Activated CD8-positive, alpha-beta memory T cell treated with anti-CD3 and anti-CD28 coated beads, Interleukin-2, amount 50 U/mL, for 24 hours (primary cell): ENCODE measurements around the gene HSPA12A.
"Not testable (repeated sequence)": the region's sequence is repeated elsewhere in the genome, so short reads cannot be mapped to it uniquely, and the experiment has no call there.

Experiments
- DNase-seq: peaks from one replicate; pipeline ENCODE4 v3.0.0-alpha.2; 2020; ENCODE audit errors: extremely low read depth

The HSPA12A gene

DNA sequence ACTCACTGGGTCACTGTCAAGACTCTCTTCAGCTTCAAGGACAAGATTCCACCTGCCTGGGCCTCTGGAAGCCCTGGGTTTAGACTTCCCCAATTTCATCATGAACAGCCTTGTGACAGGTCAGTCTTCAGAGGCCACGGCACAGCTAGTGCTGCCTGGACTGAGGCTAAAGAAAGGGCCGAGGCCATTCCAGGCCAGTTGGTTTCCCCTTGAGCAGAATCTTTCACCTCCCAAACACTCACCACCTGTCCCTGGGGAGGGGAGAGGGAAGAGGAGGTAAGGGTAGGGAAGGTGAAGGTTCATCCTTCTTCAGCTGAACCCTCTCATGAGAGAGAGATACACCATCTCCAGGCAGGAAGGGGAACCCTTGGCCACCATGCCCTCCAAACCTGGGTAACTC is 24.3 kb downstream of the HSPA12A start:
- no peak for DNase-seq

DNA sequence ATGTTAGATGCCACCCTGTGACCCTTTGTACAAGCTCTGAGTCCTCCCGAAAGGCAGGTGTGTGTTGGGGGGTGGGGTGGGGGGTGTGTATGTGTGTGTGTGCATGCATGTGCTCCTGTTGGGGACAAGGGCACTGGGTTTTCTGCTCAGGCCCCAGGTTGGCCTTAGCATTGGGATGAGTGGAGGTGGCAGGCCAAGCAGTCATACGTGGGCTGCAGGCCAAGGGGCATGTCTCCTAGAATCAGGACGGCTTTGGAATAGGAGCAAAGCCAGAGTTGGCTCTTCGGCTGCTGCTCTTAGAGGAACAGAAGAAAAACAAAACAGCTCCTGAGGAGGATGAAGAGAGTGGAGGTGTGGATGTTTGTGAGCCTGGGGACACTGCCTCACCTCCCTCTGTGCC is 26.0 kb downstream of the HSPA12A start:
- no peak for DNase-seq

GRCh38 chr10:116715839-116716377 is 26.5 kb downstream of the HSPA12A start:
- no peak for DNase-seq

- DNase-seq, result no peak
These were observed 27.0 kb downstream of the HSPA12A start for GRCh38 chr10:116715341-116715740.

- no peak for DNase-seq
These were observed 28.5 kb downstream of the HSPA12A start for GRCh38 chr10:116713846-116714245.

DNA sequence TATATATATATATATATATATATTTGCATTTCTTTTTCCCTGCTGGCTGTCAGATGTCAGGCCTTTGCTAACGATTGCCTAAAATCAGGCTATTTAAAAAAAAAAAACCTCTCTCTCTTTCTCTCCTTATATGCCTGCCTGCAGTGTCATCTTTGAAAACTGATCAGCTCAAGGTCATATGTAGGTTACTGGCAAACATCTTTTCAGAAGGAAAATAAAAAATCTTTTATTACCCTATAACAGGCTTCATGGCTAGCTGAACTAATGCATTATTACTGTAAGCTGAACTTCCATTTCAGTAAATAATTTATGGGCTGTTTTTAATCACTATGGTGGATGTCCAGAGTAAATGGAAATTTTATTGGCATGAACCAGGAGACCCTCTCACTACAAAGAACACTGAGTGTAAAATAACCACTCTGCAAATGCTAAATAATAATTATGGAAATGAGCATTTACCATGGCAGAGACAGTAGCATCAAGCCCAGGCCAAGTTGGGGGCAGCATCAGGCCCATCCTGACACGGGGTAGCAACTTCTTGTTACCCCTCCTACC is 29.3 kb downstream of the HSPA12A start:
- no peak for DNase-seq

GRCh38 chr10:116712519-116712918 is 29.8 kb downstream of the HSPA12A start:
- DNase-seq, result no peak

DNA sequence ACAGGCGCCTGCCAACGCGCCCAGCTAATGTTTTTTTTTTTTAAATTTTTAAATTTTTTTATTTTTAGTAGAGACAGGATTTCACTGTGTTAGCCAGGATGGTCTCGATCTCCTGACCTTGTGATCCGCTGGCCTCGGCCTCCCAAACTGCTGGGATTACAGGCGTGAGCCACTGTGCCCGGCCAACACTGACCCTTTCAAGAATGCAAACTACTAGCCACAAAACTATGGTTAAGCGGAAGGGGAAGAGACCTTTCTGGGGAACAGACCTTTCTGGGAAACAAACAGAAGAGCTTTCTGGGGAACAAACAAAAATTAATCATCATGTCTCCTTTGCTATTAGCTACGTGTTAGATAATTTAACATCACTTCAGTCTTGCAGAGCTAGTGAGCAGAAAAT is 30.6 kb downstream of the HSPA12A start:
- DNase-seq, result not testable (repeated sequence)

DNA sequence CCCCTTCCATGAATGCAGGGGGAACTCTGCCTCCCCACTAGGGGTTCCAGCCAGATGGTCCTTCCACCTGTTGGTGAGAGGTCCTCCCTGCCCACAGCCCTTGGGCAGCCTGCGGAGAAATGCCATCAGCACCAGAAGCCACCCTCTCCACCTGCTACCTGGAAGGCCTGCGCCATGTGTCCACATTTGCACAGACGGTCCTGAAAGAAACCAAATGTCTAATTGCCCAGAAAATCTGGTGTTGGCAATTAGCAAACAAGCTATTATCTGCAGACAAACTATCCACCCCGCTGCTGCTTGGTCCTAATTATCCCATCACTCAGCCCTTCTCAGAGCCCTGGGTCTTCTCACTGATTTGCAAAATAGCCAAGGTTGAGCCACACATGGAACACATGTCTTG is 32.3 kb downstream of the HSPA12A start:
- no peak for DNase-seq

DNA sequence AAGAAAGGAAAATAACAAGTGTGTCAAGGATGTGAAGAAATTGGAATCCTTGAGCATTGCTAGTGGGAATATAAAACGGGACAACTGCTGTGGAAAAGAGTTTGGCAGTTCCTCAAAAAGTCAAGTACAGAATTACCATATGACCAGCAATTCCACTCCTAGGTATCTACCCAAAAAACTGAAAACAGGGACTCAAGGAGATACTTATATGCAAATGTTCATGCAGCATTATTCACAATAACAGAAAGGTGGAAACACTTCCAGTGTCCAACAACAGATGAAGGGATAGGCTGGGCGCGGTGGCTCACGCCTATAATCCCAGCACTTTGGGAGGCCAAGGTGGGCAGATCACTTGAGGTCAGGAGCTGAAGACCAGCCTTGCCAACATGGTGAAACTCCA is 33.5 kb downstream of the HSPA12A start:
- no peak for DNase-seq

DNA sequence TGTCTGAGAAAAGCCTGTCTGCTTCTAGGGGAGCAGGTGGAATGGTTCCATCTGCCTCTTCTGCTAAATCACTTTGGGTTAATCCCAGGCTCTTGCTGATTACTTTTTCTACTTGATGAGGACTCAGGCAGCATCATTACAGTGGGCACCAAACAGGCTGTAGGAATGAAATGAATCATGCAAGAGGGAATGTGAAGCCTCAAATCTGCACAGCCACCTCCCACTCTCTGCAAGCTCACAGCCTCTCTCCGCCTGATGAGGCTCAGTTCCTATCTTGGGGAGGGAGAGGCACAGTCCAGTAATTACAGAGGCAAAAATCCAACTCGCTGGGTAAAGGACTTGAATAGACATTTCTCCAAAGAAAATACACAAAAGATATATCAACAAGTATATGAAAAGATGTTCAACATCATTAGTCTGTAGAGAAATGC is 34.0 kb downstream of the HSPA12A start:
- no peak for DNase-seq

DNA sequence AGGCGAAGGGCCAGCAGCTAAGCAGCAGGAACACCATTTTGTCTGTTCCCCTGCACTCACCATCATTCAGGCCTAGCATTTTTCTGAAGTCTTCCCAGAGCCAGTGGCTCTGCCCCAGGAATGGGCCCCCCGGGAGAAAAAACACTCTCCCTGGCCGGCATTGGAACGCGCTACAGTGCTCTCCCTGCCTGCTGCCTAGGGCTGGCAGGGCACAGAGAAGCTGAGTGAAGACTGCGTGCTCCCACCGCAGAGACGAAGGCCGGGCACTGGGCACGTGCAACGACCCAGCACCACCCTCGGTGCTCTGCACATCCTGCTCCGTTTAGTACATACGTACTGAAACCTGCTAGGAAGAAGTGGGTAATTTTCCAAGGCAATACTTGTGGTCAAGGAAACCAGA is 34.4 kb downstream of the HSPA12A start:
- DNase-seq, result no peak

GRCh38 chr10:116706281-116706680 is 36.1 kb downstream of the HSPA12A start:
- no peak for DNase-seq

GRCh38 chr10:116705498-116705897 is 36.9 kb downstream of the HSPA12A start:
- no peak for DNase-seq

DNA sequence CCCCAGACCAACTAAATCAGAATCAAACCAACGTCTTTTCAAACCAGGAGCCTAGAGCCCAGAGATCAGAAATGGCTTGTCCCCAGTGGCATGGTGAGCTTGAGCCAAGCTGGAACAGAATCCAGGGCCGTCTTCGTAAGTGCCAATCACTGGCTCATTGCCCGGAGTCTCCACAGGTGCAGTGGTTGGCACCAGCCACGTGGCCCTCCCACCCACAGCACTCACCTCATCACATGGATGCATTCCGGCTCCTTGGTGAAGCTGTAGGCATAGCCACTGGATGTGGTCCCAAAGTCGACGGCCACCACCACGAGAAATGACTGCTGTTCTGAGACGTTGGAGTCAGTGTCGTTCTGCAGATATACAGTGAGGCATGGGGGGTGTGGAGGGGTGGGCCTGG is 37.4 kb downstream of the HSPA12A start:
- DNase-seq, result no peak

DNA sequence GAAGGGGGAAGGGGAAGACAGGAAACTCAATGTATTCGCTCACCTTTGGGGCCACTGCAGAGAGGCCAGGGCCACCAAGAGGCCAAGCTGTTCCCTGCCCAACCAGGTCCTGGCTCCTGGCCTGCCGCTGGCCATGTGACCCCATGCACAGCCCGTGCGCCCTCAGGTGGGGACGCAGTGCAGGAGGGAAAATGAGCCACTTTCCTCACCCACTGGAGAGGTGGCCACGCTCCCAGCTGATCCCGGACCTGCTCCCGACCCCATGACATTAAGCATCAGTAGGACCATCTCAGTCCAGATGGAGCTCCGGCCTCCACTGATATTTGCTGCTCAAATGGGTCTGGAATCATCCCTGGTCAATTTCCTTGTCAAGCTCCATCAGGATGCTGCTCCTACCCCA is 40.2 kb downstream of the HSPA12A start:
- DNase-seq, result no peak

GRCh38 chr10:116699471-116700150 is 42.8 kb downstream of the HSPA12A start:
- DNase-seq, result no peak

DNA sequence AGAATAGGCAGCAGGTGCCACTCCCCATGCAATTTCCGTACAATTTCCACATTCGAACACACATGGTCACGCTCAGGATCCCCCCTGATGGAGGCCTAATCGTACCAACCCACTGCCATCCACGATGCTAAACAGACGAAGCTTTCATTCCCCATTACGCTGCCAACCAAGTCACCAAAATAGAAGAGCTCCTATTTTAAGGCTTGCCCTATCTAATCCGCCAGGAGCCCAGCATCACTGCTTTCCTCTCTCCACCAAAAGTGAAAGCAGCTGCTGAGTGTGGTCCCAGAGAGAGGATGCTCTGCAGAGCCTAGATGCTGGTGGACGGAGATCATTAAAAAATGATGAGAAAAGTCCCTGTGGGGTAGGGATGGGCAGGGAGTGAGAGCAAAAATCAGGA is 43.3 kb downstream of the HSPA12A start:
- no peak for DNase-seq

DNA sequence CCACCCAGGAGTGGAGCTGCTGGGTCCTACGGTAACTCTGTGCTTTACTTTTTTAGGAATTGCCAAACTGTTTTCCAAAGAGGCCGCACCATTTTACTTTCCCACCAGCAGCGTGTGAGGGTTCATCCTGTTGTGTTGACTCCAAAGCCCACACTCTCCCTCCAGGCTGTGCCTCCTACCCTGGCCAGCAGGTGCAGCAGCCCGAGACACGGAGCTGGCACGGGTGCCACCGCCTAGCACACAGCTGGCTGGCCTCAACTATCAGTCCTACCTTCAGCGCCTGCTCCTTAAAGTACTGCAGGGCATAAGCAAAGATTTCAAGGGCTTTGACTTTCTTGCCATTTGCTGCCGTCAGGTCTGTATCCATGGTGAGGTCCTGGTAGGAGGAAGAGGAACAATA is 44.0 kb downstream of the HSPA12A start:
- no peak for DNase-seq

- no peak for DNase-seq
These were observed 44.5 kb downstream of the HSPA12A start for GRCh38 chr10:116697816-116698215.

DNA sequence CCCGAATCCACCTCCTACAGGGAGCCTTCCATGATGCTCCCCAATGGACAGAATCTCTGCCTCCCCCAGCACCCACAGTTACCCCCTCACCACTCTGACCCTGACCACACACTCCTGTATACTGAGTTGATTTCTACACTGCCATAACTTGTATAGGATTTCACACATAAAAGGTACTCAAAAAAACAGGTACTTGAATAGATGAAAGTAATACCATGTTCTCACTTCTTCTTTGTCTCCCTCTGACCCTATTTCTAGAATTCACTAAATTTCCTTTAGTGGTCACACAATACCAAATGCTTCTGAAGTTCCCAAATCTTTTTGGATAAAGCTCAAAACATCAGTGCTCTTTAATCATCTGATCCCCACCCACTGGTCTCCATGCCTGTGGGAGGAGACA is 45.4 kb downstream of the HSPA12A start:
- DNase-seq, result no peak

GRCh38 chr10:116694927-116695268 is 47.5 kb downstream of the HSPA12A start:
- no peak for DNase-seq

- DNase-seq, result no peak
These were observed 48.0 kb downstream of the HSPA12A start for GRCh38 chr10:116694243-116694926.
